ENCODE measurements around the gene FURIN. TPM values are rescaled to one million over a fixed set of nuclear protein-coding genes. Genes with fewer than 3 reads are reported as not detected.
A peak's percentile ranks its signal among the peaks of the same experiment; 100 is the strongest.

Gene FURIN
- total and polyA plus RNA-seq, 12 donors, result 29.5 to 82.5 (median 40.9) TPM

- ATAC-seq, result no peak
- Histone ChIP-seq H3K36me3 (peaks cover 0 to 54% (median 35%) of the 10 kb centered on the region in 9 donors), H3K9me3 (no peaks in the 10 kb centered on the region), H3K4me3 (no peak overlapping the region), H3K27me3 (no peaks in the 10 kb centered on the region), H3K27ac (no peak overlapping the region), H3K4me1 (peaks cover 6 to 61% (median 43%) of the 10 kb centered on the region in 9 donors)
- intact Hi-C loops (cut with DNase I), result no loop called here
- 93 to 98% methylated on average over 9 of the region's 9 CpGs for WGBS, 2 donors
- no peak for DNase-seq
- TF ChIP-seq, protein P1, sequence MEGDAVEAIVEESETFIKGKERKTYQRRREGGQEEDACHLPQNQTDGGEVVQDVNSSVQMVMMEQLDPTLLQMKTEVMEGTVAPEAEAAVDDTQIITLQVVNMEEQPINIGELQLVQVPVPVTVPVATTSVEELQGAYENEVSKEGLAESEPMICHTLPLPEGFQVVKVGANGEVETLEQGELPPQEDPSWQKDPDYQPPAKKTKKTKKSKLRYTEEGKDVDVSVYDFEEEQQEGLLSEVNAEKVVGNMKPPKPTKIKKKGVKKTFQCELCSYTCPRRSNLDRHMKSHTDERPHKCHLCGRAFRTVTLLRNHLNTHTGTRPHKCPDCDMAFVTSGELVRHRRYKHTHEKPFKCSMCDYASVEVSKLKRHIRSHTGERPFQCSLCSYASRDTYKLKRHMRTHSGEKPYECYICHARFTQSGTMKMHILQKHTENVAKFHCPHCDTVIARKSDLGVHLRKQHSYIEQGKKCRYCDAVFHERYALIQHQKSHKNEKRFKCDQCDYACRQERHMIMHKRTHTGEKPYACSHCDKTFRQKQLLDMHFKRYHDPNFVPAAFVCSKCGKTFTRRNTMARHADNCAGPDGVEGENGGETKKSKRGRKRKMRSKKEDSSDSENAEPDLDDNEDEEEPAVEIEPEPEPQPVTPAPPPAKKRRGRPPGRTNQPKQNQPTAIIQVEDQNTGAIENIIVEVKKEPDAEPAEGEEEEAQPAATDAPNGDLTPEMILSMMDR (IDR thresholded peaks at IDR 0.05), result no peak
These were observed 36.4 kb downstream of the FURIN start for GRCh38 chr15:90904746-90905145.

- Histone ChIP-seq H3K27ac (peak overlapping the region in 2 of 10 donors; percentile 67 to 87), H3K36me3 (peaks cover 0 to 62% (median 43%) of the 10 kb centered on the region in 9 donors), H3K4me3 (no peak overlapping the region), H3K4me1 (peaks cover 6 to 61% (median 43%) of the 10 kb centered on the region in 9 donors), H3K9me3 (no peaks in the 10 kb centered on the region), H3K27me3 (no peaks in the 10 kb centered on the region)
- TF ChIP-seq, protein P1 (IDR thresholded peaks at IDR 0.05), result no peak
- no peak for DNase-seq
- no peak for ATAC-seq
- intact Hi-C loops (cut with DNase I), result no loop called here
- WGBS, 2 donors, result 95% methylated on average over 28 of the region's 28 CpGs
These were observed 37.2 kb downstream of the FURIN start for GRCh38 chr15:90905306-90906180.

- H3K27ac ChIP-seq, result peak overlapping the region in 5 of 10 donors; percentile 67 to 87 (median 77)
- TF ChIP-seq, protein P1 (IDR thresholded peaks at IDR 0.05), result no peak
- H3K9me3 ChIP-seq, result no peaks in the 10 kb centered on the region
- H3K4me1 ChIP-seq, result peaks cover 6 to 61% (median 43%) of the 10 kb centered on the region in 9 donors
- H3K36me3 ChIP-seq, result peaks cover 0 to 70% (median 51%) of the 10 kb centered on the region in 9 donors
- no peak overlapping the region for H3K4me3 ChIP-seq
- DNase-seq, result no peak
- no peaks in the 10 kb centered on the region for H3K27me3 ChIP-seq
- intact Hi-C loops (cut with DNase I), result no loop called here
- no peak for ATAC-seq
- WGBS, 2 donors, result 96 to 97% methylated on average over 11 of the region's 11 CpGs
These were observed 37.9 kb downstream of the FURIN start for GRCh38 chr15:90906181-90906849.

GRCh38 chr15:90907051-90907660 is 38.8 kb downstream of the FURIN start:
- DNase-seq, result no peak
- intact Hi-C loops (cut with DNase I), result no loop called here
- Histone ChIP-seq H3K4me1 (peaks cover 0 to 52% (median 36%) of the 10 kb centered on the region in 9 donors), H3K4me3 (no peak overlapping the region), H3K27ac (peak overlapping the region in 9 of 10 donors; percentile 56 to 87 (median 68)), H3K9me3 (no peaks in the 10 kb centered on the region), H3K27me3 (no peaks in the 10 kb centered on the region), H3K36me3 (peaks cover 0 to 78% (median 59%) of the 10 kb centered on the region in 9 donors)
- ATAC-seq, result no peak
- 69 to 79% methylated on average over 15 of the region's 15 CpGs for whole genome bisulfite sequencing, 2 donors
- TF ChIP-seq, protein P1 (IDR thresholded peaks at IDR 0.05), result no peak

Data from heart right ventricle (tissue), 16 donors.